ENCODE measurements around the gene MMP23B.
"Not testable (repeated sequence)": the region's sequence is repeated elsewhere in the genome, so short reads cannot be mapped to it uniquely, and the experiment has no call there.

Gene MMP23B

DNA sequence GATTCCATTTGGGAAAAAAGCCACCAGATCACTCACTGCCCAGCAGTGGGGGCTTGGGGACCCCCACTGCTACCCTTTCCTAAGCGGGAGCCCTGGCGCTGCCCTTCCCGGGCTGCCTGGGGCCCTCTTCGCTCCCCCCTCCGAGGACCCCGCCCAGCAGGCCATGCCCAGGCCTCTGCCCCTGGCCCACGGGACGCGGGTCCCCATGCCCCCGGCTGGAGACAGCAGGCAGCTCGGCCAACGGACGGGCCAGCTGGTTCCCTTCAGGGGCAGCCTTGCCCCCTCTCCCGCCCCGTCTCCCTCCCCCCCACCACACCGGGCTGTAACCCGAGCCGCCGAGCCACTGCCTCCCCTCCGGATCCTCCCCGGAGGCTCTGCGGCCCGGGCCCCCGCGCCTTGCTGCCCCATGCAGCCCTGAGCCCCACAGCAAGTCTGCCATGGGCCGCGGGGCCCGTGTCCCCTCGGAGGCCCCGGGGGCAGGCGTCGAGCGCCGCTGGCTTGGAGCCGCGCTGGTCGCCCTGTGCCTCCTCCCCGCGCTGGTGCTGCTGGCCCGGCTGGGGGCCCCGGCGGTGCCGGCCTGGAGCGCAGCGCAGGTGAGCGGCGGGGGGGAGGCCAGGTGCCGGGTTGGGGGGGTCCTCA, at the start of gene MMP23B:
Gene MMP23B, plus strand, starts transcription at position 392 of the 639 bp plus-strand sequence. Its CDS starts 46 bp downstream, at position 438.
- in situ Hi-C loops (cut with MboI; ENCODE audit: low sequenced_read_pairs): no loop called here

GRCh38 chr1:1582585-1583346, 49.2 kb upstream of the MMP23B start:
- in situ Hi-C loops (cut with MboI; ENCODE audit: low sequenced_read_pairs): no loop called here

DNA sequence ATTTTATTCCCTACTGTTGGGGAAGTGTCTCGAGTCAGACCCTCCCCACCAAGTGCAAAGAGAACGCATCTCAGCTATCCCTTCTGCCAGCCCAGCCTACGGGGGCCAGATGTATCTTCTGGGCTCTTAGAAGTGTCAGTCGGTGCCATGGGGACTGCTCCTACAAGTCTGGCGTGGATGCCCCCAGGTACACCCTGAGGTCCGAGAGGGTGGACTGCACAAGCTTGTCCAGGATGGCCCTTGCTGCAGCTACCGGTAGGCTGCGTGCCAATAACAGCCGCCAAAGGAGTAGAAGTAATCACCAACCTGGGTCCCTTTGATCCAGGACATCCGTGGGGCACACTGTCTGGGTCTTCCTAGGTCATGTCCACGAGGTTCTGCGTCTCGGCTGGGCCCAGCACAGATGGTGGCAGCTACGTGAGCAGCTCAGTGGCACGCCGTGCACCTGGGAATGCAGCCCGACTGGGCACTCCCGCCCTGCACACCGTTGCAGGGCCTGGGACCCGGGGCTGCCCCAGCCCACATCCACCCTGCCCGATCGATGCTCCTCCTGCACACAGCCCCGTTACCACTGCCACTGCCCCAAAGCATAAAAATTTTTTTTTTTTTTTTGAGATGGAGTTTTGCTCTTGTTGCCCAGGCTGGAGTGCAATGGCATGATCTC, 48.5 kb upstream of the MMP23B start:
- in situ Hi-C loops (cut with MboI; ENCODE audit: low sequenced_read_pairs): no loop called here

DNA sequence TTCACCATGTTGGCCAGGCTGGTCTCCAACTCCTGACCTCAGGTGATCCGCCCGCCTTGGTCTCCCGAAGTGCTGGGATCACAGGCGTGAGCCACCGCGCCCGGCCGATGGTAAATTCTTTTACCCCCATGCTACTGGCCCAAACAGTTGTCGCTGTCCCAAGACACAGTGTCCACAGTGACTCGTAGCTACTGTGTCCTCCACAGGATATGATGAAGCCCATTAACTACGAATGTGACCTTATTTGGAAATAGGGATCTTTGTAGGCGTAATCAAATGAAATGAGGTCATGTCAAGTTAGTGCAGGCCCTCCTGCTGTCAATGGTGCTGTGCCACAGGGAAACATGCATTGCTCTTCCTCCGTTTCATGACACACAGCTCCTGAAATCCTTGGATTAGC, 40.5 kb upstream of the MMP23B start:
- in situ Hi-C loops (cut with MboI; ENCODE audit: low sequenced_read_pairs): no loop called here

DNA sequence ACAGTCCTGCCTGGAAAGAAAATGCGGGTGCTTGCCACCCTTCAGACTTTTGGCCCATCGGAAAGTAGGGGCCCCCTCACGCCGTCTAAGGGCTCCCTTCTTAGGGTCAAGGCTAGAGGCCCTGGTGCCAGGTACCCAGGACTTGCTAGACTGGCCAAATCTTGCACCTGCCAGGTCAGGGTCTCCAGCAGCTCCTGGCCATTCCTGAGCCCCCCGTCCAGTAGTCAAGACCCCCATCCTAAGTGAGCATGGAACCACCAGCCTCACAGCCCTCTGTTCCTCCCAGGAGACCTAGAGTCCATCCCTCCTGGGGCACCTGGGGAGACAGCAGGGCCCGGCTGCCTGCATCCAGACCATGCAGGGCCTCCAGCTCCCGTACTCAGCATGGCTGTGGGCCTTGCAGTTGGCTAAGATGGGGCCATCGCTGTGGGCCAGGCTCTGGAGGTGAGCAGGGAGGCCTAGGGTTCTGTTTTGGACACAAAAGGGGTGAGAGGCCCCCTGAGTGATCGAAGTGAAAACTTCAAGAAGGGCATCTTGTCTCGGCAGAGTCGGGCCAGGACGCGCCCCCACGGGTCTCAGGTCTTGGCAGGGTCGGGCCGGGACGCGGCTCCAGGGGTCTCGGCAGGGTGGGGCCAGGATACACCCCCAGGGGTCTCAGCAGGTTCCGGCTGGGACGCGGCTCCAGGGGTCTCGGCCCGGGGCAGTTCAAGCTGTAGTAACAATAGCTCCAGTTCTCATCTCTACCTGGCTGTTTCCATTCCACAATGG, 38.0 kb upstream of the MMP23B start:
- in situ Hi-C loops (cut with MboI; ENCODE audit: low sequenced_read_pairs): no loop called here

DNA sequence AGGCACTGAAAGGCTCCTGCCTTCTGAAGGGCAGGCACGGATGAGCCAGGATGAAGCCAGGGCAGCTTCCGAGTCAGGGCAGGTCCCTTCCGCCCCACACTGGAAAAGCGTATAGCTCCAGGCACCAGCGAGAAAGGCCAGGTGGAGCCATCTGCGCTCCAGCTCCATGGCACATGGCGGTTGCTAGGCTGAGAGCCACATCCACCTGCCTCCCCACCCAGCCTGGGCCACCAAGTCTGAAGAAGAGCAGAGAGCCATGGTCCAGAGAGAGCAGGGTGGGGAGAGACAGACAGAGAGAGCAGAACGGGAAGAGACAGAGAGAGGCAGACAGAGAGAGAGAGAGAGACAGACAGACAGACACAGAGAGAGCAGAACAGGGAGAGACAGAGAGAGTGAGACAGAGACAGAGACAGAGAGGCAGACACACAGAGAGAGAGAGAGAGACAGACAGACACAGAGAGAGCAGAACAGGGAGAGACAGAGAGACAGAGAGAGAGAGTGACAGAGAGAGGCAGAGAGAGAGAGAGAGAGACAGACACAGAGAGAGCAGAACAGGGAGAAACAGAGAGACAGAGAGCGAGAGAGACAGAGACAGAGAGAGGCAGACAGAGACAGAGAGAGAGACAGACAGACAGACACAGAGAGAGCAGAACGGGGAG, 37.2 kb upstream of the MMP23B start:
- in situ Hi-C loops (cut with MboI; ENCODE audit: low sequenced_read_pairs): no loop called here

DNA sequence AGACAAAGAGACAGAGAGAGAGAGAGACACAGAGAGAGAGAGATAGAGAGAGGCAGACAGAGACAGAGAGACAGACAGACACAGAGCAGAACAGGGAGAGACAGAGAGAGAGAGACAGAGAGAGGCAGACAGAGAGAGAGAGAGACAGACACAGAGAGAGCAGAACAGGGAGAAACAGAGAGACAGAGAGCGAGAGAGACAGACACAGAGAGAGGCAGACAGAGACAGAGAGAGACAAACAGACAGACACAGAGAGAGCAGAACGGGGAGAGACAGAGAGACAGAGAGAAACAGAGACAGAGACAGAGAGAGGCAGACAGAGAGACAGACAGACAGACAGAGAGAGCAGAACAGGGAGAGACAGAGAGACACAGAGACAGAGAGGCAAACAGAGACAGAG, 36.6 kb upstream of the MMP23B start:
- in situ Hi-C loops (cut with MboI; ENCODE audit: low sequenced_read_pairs): not testable (repeated sequence)

GRCh38 chr1:1596493-1597274, 35.3 kb upstream of the MMP23B start:
- in situ Hi-C loops (cut with MboI; ENCODE audit: low sequenced_read_pairs): no loop called here

DNA sequence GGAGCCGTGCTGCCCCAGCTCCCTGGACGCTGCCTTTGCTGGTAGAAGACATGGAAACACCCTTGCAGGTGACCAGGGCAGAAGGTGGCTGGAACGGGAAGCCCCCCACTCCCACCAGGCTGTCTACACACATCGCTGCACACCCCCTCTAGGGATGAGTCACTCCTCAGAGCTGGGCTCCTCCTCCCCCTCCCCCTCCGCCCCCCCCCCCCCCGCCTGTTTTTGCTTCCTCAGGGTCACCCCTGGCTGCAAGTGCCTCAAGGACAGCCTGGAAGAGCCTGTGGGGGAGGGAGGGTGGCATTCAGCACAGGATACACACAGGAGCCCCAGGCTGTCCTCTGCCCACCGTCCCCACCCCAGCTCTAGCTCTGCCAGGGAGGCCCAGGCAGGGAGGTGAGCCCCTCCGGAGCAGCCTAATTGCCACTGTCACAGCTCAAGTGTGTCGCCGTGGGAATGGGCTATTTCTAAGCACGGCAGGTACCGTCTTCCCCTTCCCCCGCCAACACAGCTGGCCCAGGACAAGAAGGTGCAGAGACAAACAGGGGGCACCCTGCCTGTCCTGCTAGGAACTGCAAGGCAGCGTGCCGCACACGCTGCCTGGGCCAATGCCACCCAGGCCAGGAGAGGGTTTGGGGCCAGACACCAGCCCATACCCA, 34.6 kb upstream of the MMP23B start:
- in situ Hi-C loops (cut with MboI; ENCODE audit: low sequenced_read_pairs): no loop called here

- in situ Hi-C loops (cut with MboI; ENCODE audit: low sequenced_read_pairs): no loop called here
Observed at GRCh38 chr1:1598051-1598719, 33.8 kb upstream of the MMP23B start.

DNA sequence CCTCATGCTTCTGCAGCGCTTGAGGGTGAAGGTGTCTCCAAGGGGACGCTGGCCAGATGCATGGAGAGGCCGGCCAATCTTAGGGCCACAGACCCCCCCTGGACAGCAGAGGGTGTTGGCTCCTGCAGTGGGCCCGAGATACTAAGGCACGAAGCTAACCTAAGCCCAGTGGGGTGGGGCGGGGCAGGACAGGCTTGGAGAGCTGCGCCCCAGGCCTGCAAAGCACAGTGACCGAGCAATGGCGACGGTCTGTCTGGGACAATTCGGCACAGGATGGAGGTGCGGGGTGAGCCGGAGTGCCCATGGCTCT, 33.3 kb upstream of the MMP23B start:
- in situ Hi-C loops (cut with MboI; ENCODE audit: low sequenced_read_pairs): no loop called here

DNA sequence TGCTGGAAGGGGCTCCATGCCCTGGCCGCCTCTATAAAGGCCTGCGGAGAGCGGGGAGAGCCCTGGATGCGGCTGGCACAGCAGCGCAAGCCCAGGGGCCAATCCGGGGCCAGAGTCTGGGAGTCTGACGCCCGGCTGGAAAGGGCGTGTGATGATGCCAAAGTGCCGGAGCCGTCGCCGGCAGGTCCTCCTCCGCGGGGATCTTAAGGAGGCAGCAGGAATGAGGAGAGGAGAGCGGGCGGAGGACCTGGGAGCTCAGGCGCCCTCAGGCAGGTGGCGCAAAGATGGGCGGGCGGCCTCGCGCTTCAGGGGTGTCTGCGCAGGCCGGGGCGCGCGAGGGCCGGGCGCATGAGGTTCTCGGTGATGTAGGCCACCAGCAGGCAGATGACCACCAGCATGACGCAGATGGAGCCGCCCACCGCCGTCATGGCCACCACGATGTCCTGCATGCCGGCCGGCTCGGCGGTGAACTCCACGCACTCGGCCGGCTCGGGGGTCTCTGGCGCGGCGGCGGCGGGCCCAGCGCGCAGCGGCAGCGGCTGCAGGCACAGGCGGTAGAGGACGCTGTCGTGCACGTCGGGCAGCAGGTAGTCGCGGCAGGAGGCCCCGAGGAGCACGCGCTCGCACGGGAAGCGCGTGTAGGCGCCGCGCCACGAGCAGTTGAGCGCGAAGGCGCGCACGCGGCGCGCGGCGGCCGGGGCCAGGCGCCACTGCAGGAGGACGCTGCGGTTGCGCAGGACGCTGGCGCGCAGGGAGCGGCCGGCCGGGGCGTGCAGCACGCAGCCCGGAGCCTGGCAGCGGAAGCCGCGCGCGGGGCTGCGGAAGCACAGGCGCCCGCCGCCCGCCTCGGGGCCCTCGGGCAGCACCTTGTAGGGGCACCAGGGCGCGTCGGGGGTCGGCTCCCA, 32.7 kb upstream of the MMP23B start:
- in situ Hi-C loops (cut with MboI; ENCODE audit: low sequenced_read_pairs): no loop called here

GRCh38 chr1:1599935-1600860, 31.8 kb upstream of the MMP23B start, which contains the start of gene FNDC10:
Gene FNDC10, minus strand, starts transcription at chr1:1600135. Its CDS starts 120 bp downstream, at chr1:1600015.
- in situ Hi-C loops (cut with MboI; ENCODE audit: low sequenced_read_pairs): no loop called here

- in situ Hi-C loops (cut with MboI; ENCODE audit: low sequenced_read_pairs): no loop called here
Observed at GRCh38 chr1:1600861-1601563, 31.0 kb upstream of the MMP23B start.

DNA sequence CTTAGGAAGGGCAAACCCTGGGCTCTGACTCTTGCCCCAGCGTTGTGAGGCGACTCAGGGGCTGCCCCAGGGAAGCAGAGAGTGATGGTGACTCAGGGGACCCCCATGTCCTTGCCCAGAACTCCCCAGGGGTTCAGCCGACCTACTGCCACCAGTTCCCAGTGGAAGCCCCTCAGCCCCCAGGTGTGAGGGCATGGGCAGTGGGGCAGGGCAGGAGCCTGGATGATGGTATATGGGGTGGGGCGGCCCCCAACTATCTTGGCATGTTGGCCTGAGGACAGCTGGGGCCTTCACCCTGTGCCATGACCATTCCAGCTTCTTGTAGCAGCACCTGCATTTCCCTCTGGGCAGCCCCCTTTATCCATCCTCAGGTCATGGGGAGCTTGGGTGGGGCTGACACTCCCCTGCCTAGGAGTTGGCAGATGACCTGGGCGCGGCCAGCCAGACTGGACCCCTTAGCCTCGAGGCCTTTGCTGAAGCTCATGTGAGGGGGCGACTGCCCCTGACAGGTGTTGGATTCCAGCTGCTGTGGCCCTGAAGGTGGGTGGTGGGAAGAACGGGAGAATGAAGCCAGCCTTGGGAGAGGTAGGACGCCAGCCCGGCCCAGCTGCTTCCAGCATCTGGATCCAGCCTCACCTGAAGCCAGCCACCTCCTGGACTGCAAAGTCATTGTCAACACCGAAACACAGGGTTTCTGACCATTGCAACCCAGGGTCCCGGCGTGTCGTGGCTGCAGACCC, 30.2 kb upstream of the MMP23B start:
- in situ Hi-C loops (cut with MboI; ENCODE audit: low sequenced_read_pairs): no loop called here
